GM19397 (cell line): ENCODE data around the gene EMC9.
A peak's percentile ranks its signal among the peaks of the same experiment; 100 is the strongest.

Experiments used
- ATAC-seq: cut with Tn5 transposase; IDR thresholded peaks from one replicate; pipeline ENCODE4 v1.9.1; 2021; ENCODE audit warnings: mild to moderate bottlenecking, moderate library complexity; ENCODE audit not compliant: unreplicated experiment

The EMC9 gene

GRCh38 chr14:24177041-24177825 lies 35.8 kb upstream of the EMC9 start:
- ATAC-seq = no peak

GRCh38 chr14:24176599-24176998 lies 35.2 kb upstream of the EMC9 start:
- ATAC-seq = no peak

GRCh38 chr14:24172871-24173281 lies 31.5 kb upstream of the EMC9 start:
- no peak for ATAC-seq

DNA sequence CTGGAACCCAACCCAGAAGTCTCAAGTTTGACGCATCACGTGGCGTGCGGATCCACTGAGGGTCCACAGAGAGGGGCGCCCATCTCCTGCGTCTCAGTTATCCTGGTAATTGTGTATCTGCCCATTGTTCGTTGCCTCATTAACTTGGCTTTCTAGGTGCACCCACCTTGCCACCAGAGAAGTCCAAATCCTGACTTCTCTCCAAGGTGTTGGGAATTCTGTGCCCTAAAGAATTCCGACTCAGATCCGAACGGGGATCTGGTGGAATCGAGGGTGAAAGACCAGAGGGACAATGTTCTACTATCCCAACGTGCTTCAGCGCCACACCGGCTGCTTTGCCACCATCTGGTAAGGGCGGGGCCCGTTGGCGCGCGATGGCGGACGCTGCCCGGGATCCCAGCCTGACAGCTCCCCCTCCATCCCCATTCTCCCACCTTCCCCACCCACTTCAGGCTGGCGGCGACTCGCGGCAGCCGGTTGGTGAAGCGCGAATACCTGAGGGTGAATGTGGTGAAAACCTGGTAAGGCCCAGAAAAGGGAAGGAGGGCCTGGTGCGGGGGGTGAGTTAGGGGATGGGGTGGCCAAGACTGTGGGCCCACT lies 31.0 kb upstream of the EMC9 start:
- ATAC-seq = no peak

GRCh38 chr14:24171422-24172260 lies 30.2 kb upstream of the EMC9 start, which contains the start of gene REC8:
Gene REC8, plus strand, starts transcription at chr14:24172080. Its CDS starts 473 bp downstream, at chr14:24172553.
- ATAC-seq = peak; percentile 81

DNA sequence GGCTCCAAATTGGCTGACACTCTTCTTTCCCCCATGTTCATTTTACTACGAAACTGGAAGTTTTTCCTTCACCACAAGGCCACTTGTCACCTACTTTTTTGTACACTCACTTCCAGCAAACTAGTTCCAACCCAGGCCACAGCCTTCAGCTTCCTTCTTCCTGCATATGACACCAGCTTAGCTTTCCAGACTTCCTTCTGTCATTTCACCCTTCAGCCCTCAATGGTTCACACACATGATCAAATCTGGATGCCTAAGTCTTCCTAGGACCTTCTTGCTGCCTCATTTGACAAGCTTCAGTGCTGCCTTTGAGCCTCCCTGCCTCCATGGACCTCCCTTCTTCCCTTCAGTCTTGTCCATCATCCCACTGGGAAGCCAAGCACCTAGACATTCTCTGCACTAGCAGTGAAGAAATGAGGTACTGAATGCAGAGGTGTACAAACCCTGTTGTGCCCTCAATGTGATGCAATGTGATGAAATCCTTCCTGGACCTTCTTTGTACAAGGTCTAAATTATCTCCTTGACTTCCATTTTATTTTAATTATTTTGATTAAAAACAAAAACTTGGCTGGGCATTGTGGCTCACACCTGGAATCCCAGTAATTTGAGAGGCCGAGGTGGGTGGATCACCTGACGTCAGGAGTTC lies 26.2 kb upstream of the EMC9 start:
- ATAC-seq = no peak

DNA sequence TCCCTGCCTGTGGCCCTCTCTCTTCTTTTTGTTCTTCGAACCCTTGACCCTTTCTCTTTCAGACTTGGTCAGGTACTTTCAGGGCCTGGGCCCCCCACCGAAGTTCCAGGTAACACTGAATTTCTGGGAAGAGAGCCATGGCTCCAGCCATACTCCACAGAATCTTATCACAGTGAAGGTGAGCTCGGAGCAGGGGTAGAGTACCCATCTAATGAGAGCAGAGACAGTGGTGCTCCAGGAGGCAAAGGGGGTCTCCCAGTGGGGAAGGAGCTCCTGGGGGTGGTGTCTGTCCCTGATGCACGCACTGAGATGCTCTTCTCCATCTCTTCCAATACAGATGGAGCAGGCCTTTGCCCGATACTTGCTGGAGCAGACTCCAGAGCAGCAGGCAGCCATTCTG lies 24.4 kb upstream of the EMC9 start:
- no peak for ATAC-seq

DNA sequence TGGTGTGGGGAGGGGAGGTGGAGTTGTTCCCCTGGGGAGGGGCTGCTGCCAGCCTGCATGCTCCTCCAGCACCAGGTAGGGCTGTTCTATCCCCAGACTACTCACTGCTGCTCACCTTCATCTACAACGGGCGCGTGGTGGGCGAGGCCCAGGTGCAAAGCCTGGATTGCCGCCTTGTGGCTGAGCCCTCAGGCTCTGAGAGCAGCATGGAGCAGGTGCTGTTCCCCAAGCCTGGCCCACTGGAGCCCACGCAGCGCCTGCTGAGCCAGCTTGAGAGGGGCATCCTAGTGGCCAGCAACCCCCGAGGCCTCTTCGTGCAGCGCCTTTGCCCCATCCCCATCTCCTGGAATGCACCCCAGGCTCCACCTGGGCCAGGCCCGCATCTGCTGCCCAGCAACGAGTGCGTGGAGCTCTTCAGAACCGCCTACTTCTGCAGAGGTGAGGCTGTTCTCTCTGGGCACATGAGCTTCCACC lies 23.2 kb upstream of the EMC9 start:
- ATAC-seq = no peak

DNA sequence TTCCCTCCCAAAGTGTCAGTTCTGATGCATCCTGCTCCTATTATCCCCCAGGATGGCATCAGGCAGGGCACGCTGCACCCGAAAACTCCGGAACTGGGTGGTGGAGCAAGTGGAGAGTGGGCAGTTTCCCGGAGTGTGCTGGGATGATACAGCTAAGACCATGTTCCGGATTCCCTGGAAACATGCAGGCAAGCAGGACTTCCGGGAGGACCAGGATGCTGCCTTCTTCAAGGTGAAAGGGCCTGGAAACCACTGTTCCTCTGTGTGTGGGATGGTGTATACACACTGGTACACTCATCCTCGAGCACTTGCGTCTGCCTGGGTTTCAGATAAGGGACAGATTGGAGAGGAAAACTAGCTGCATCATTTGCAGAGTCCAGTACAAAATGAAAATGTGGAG lies 20.7 kb upstream of the EMC9 start:
- no peak for ATAC-seq

GRCh38 chr14:24160850-24161804 lies 19.7 kb upstream of the EMC9 start, which contains the start of gene IRF9:
Gene IRF9, plus strand, starts transcription at chr14:24161265. Its CDS starts 880 bp downstream, at chr14:24162145.
- peak; percentile 80 for ATAC-seq

DNA sequence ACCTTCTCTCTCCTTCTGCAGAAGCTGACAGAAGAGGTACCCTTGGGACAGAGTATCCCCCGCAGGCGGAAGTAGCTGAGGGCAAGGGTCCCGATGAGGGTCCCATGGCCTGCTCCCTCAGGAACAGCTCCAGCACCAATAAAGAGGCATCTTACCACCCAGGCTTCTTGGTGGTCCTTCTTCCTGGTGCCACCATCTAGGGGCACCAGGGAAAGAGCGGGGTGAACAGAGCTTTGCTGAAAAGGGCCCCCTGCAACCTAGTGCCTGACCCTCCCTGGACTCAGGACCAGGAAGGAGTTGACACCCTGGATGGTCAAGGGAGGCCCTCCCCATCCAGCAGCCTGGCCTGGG lies 19.1 kb upstream of the EMC9 start:
- ATAC-seq = no peak

DNA sequence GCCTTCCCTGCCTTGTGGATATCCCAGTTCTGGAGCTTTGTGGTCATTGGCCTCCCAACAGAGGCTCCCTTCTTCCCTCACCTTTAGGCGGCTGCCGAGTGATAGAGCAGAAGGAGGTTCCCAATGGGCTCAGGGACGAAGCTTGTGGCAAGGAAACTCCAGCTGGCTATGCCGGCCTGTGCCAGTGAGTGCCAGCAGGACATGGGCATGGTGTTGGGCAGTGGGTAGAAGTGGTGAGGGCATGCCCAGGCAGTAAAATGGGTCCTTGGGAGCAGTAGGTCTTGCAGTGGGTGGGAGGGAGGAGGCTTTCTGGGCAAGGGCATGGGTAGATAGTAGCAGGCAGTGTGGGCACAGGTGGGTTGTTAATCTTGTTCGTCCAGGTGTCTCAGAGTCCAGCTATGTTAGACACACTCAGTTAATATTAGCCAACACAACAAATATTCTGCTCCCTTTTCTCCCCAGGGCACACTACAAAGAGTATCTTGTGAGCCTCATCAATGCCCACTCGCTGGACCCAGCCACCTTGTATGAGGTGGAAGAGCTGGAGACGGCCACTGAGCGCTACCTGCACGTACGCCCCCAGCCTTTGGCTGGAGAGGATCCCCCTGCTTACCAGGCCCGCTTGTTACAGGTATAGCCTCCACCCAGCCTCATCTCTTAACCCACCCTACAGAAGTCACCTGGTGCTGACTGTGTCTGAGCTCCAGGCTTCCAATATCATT lies 18.5 kb upstream of the EMC9 start:
- ATAC-seq = no peak

GRCh38 chr14:24157331-24157730 lies 15.9 kb upstream of the EMC9 start:
- no peak for ATAC-seq

GRCh38 chr14:24156840-24157239 lies 15.4 kb upstream of the EMC9 start:
- no peak for ATAC-seq

DNA sequence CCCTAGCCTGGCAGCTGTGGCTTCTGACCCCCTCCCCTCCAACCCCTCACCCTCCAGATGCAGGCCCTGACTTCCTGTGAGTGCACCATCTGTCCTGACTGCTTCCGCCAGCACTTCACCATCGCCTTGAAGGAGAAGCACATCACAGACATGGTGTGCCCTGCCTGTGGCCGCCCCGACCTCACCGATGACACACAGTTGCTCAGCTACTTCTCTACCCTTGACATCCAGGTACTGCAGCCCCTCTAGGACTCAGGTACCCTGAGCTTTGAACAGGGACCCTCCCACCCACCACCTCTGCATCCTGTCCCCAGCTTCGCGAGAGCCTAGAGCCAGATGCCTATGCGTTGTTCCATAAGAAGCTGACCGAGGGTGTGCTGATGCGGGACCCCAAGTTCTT lies 13.7 kb upstream of the EMC9 start:
- no peak for ATAC-seq

DNA sequence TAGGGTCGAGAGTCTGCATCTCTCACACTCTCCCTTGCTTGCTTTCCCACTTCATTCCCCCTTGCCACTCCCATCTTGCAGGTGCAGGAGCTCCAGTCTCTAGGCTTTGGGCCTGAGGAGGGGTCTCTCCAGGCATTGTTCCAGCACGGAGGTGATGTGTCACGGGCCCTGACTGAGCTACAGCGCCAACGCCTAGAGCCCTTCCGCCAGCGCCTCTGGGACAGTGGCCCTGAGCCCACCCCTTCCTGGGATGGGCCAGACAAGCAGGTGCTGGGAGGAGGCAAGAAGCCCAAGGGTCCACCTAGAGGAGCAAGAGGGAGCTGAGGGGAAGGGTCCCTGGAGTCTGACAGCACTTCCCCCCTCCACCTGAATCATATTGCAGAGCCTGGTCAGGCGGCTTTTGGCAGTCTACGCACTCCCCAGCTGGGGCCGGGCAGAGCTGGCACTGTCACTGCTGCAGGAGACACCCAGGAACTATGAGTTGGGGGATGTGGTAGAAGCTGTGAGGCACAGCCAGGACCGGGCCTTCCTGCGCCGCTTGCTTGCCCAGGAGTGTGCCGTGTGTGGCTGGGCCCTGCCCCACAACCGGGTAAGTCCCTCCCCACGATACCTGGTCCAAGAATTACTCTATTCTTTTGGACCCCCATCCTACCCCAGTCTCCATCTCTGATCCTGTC lies 10.2 kb upstream of the EMC9 start:
- ATAC-seq = no peak

DNA sequence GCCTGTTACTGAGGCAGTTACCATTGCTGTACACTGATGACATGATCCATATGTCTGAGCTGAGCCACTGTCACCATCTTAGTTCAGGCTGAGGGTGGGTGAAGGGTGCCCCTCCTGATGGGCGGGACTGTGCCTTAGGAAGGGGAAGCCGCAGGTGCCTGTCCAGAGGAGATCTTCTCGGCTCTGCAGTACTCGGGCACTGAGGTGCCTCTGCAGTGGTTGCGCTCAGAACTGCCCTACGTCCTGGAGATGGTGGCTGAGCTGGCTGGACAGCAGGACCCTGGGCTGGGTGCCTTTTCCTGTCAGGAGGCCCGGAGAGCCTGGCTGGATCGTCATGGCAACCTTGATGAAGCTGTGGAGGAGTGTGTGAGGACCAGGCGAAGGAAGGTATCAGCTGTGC lies 9.6 kb upstream of the EMC9 start:
- no peak for ATAC-seq

- ATAC-seq = no peak
Measured at GRCh38 chr14:24150567-24150966, 9.2 kb upstream of the EMC9 start.

GRCh38 chr14:24150061-24150460 lies 8.7 kb upstream of the EMC9 start:
- no peak for ATAC-seq
